Camera-type eye (tissue), 1 donor: ENCODE data around the gene PPFIA3. TPM values are rescaled to one million over a fixed set of nuclear protein-coding genes. Genes with fewer than 3 reads are reported as not detected.

Experiments
- total RNA-seq: library from RNA; depleted of rRNA; stranded (reverse); fragments of >200 nt; gene quantifications from one replicate; pipeline ENCODE4 v1.2.3, GENCODE V29; 2014

The PPFIA3 gene
- total RNA-seq = 27.9 TPM

GRCh38 chr19:49119411-49120324 lies at the start of gene PPFIA3:
PPFIA3 (plus strand) TSS chr19:49119544; CDS start chr19:49127874, 8,330 bp downstream.

GRCh38 chr19:49085020-49085867 lies 34.1 kb upstream of the PPFIA3 start, which contains the start of gene SNRNP70:
SNRNP70 (plus strand) TSS chr19:49085451; CDS start chr19:49086415, 964 bp downstream.

GRCh38 chr19:49113762-49114629 lies 5.3 kb upstream of the PPFIA3 start, which contains the start of gene LIN7B:
LIN7B (plus strand) TSS chr19:49114370; CDS start chr19:49114405, 35 bp downstream.

GRCh38 chr19:49118565-49119410 lies 556 bp upstream of the PPFIA3 start, which contains the start of gene C19orf73:
C19orf73 (minus strand) TSS chr19:49119143; CDS start chr19:49119022, 121 bp downstream.

GRCh38 chr19:49155005-49155819 lies 35.9 kb downstream of the PPFIA3 start, which contains the start of gene HRC:
HRC (minus strand) TSS chr19:49155396; CDS start chr19:49155237, 159 bp downstream.

GRCh38 chr19:49157445-49158224 lies 38.3 kb downstream of the PPFIA3 start, which contains the start of gene TRPM4:
TRPM4 (plus strand) TSS chr19:49157792; CDS start chr19:49157867, 75 bp downstream.

Other genes with a start within 250 kb of the PPFIA3 start
- gene PPP1R15A, start 247.1 kb upstream of the PPFIA3 start, total RNA-seq = 42.4 TPM
- 0.22 TPM for gene TULP2, start 220.8 kb upstream of the PPFIA3 start, total RNA-seq
- 153 TPM for gene NUCB1, start 219.2 kb upstream of the PPFIA3 start, total RNA-seq
- gene DHDH, start 185.8 kb upstream of the PPFIA3 start, total RNA-seq = not detected
- 24.8 TPM for gene BAX, start 164.7 kb upstream of the PPFIA3 start, total RNA-seq
- gene FTL, start 154.2 kb upstream of the PPFIA3 start, total RNA-seq = 1,146 TPM
- 47.8 TPM for gene GYS1, start 126.2 kb upstream of the PPFIA3 start, total RNA-seq
- gene RUVBL2, start 125.7 kb upstream of the PPFIA3 start, total RNA-seq = 93.5 TPM
- not detected for gene LHB, start 102.5 kb upstream of the PPFIA3 start, total RNA-seq
- not detected for gene CGB3, start 95.2 kb upstream of the PPFIA3 start, total RNA-seq
- gene CGB2, start 87.7 kb upstream of the PPFIA3 start, total RNA-seq = not detected
- not detected for gene CGB1, start 82.6 kb upstream of the PPFIA3 start, total RNA-seq
- not detected for gene CGB5, start 75.7 kb upstream of the PPFIA3 start, total RNA-seq
- gene CGB8, start 70.4 kb upstream of the PPFIA3 start, total RNA-seq = not detected
- not detected for gene CGB7, start 61.8 kb upstream of the PPFIA3 start, total RNA-seq
- 0.93 TPM for gene NTF4, start 54.7 kb upstream of the PPFIA3 start, total RNA-seq
- 0.22 TPM for gene KCNA7, start 46.8 kb upstream of the PPFIA3 start, total RNA-seq
- 301 TPM for gene SNRNP70, start 34.1 kb upstream of the PPFIA3 start, total RNA-seq
- gene LIN7B, start 5.2 kb upstream of the PPFIA3 start, total RNA-seq = 12.2 TPM
- gene C19orf73, start 401 bp upstream of the PPFIA3 start, total RNA-seq = 2.0 TPM
- gene HRC, start 35.9 kb downstream of the PPFIA3 start, total RNA-seq = 18.6 TPM
- gene TRPM4, start 38.2 kb downstream of the PPFIA3 start, total RNA-seq = 16.3 TPM
- gene SLC6A16, start 205.6 kb downstream of the PPFIA3 start, total RNA-seq = 0.93 TPM
- gene CD37, start 215.9 kb downstream of the PPFIA3 start, total RNA-seq = 4.7 TPM
- 29.5 TPM for gene TEAD2, start 242.9 kb downstream of the PPFIA3 start, total RNA-seq
- not detected for gene DKKL1, start 244.3 kb downstream of the PPFIA3 start, total RNA-seq